Small intestine (tissue), 7 donors: ENCODE data around the gene PRKN. TPM values are rescaled to one million over a fixed set of nuclear protein-coding genes. Genes with fewer than 3 reads are reported as not detected.

Experiments used
- DNase-seq, 2 donors: peaks; one replicate each; pipeline versions ENCODE4 v3.0.0 to v3.0.0-alpha.2; 2013
- FAIRE-seq: peaks from 2 replicates; lab custom pipeline; 2012; peaks lifted over from hg19 to GRCh38; lab: Jason Lieb, UNC
- H3K27ac ChIP-seq, 3 donors: one replicate each; pipeline ENCODE4 v1.5.1; 2013; ENCODE audit warnings: low read length in 2 of 3, mild to moderate bottlenecking in 2 of 3, control low read depth in 1 of 3, inconsistent platforms in 1 of 3, low read depth in 1 of 3, moderate library complexity in 1 of 3
- H3K27me3 ChIP-seq, 3 donors: one replicate each; pipeline ENCODE4 v1.6.1; 2013; ENCODE audit warnings: low read length in 3 of 3, inconsistent platforms in 1 of 3; ENCODE audit not compliant: control insufficient read depth in 3 of 3, insufficient read depth in 3 of 3
- H3K36me3 ChIP-seq, 3 donors: one replicate each; pipeline ENCODE4 v1.6.1; 2013; ENCODE audit warnings: low read length in 3 of 3, inconsistent platforms in 1 of 3, low read depth in 1 of 3, mild to moderate bottlenecking in 1 of 3, moderate library complexity in 1 of 3; ENCODE audit not compliant: control insufficient read depth in 3 of 3, insufficient read depth in 2 of 3
- H3K4me1 ChIP-seq, 3 donors: one replicate each; pipeline ENCODE4 v1.6.1; 2013; ENCODE audit warnings: low read length in 2 of 3, inconsistent platforms in 1 of 3, low read depth in 1 of 3, mild to moderate bottlenecking in 1 of 3, moderate library complexity in 1 of 3; ENCODE audit not compliant: control insufficient read depth in 3 of 3, insufficient read depth in 2 of 3
- H3K4me3 ChIP-seq, 3 donors: one replicate each; pipeline ENCODE4 v1.5.1; 2013; ENCODE audit warnings: low read length in 3 of 3, control low read depth in 1 of 3, inconsistent platforms in 1 of 3, low read depth in 1 of 3, mild to moderate bottlenecking in 1 of 3, moderate library complexity in 1 of 3
- H3K9me3 ChIP-seq, 2 donors: one replicate each; pipeline ENCODE4 v1.6.1; 2013; ENCODE audit warnings: low read depth in 1 of 2, low read length in 1 of 2; ENCODE audit not compliant: control insufficient read depth in 2 of 2, insufficient read depth in 1 of 2
- WGBS, 3 donors: extraction: QIAGEN DNeasy Blood & Tissue Kit; methylation state at CpG; one replicate each; pipeline ENCODE4 v1.1.7; 2013; 5-methylcytosine and 5-hydroxymethylcytosine counted together
- polyA plus RNA-seq, 4 donors: library from polyadenylated mRNA; stranded (reverse) in 3 of 4; unstranded in 1 of 4; fragments of 200-250 nt in 3 of 4; fragments of 120-200 nt in 1 of 4; gene quantifications; one replicate each; pipeline versions ENCODE4 v1.2.1 to v1.2.3, GENCODE V29; 2013
- donor health status: healthy with polysubstance abuse.
- donor health status: control.
- donor health status: control.
- donor health status: Bipolar disorder and iron deficiency.
- donor health status: healthy.

Gene PRKN
- polyA plus RNA-seq, 4 donors, result 0.27 to 2.3 (median 1.0) TPM

- FAIRE-seq (no peak), DNase-seq (no peak)
- Histone ChIP-seq H3K27me3 (no peaks in the 10 kb centered on the region), H3K27ac (no peak overlapping the region), H3K36me3 (no peaks in the 10 kb centered on the region), H3K4me3 (no peak overlapping the region), H3K9me3 (no peaks in the 10 kb centered on the region), H3K4me1 (no peaks in the 10 kb centered on the region)
- 92 to 95% (median 94%) methylated on average over 5 of the region's 5 CpGs for WGBS, 3 donors
Observed at GRCh38 chr6:162222521-162222920, 505.0 kb downstream of the PRKN start.

GRCh38 chr6:162220876-162221275 lies 506.7 kb downstream of the PRKN start:
- DNase-seq, result no peak
- H3K4me1 ChIP-seq, result no peaks in the 10 kb centered on the region
- H3K27ac ChIP-seq, result no peak overlapping the region
- H3K27me3 ChIP-seq, result no peaks in the 10 kb centered on the region
- H3K36me3 ChIP-seq, result no peaks in the 10 kb centered on the region
- 93 to 95% (median 93%) methylated on average over 4 of the region's 4 CpGs for WGBS, 3 donors
- no peak for FAIRE-seq
- no peak overlapping the region for H3K4me3 ChIP-seq
- H3K9me3 ChIP-seq, result no peaks in the 10 kb centered on the region

- 90 to 93% (median 92%) methylated on average over 4 of the region's 4 CpGs for WGBS, 3 donors
- H3K4me1 ChIP-seq, result no peaks in the 10 kb centered on the region
- no peaks in the 10 kb centered on the region for H3K9me3 ChIP-seq
- no peak overlapping the region for H3K4me3 ChIP-seq
- FAIRE-seq, result no peak
- DNase-seq, result no peak
- no peak overlapping the region for H3K27ac ChIP-seq
- no peaks in the 10 kb centered on the region for H3K27me3 ChIP-seq
- no peaks in the 10 kb centered on the region for H3K36me3 ChIP-seq
Observed at GRCh38 chr6:162219266-162219665, 508.3 kb downstream of the PRKN start.

DNA sequence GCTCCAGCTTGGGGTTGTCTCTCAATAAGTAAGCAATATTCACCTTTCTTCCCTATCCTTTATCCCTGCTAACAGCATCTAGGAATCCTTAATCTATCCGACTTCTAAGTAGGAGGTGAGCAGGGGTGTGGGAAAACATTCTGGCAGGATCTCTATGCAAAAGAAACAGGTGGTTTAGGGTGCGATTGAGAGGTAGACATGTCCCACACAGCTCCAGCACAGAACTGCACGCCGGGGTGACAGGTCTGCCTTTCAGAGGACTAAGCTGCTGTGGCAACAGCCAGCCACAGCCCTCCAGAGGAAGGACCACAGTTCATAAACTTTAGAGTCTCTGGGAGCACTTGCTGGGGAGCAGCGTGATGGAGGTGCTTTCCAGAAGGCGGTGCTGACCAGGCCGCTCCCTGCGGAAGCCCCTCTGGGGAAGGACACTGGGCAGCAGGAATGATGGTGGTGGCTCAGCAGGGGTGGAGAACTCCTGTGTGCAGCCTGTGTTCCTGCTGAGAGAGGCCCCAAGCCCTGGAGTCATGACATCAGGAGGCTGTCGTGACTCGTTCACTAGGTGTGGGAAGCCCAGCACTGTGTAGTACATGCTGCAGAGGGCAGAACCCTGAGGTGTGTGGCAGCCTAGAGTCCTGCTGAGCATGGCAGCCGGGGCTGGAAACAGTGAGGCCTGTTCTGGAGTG lies 509.6 kb downstream of the PRKN start:
- FAIRE-seq, result no peak
- H3K4me3 ChIP-seq, result no peak overlapping the region
- no peaks in the 10 kb centered on the region for H3K27me3 ChIP-seq
- H3K27ac ChIP-seq, result no peak overlapping the region
- DNase-seq, result no peak
- 83 to 88% (median 87%) methylated on average over 11 of the region's 11 CpGs for WGBS, 3 donors
- H3K4me1 ChIP-seq, result no peaks in the 10 kb centered on the region
- no peaks in the 10 kb centered on the region for H3K36me3 ChIP-seq
- H3K9me3 ChIP-seq, result no peaks in the 10 kb centered on the region

GRCh38 chr6:162217058-162217457 lies 510.5 kb downstream of the PRKN start:
- Histone ChIP-seq H3K9me3 (no peaks in the 10 kb centered on the region), H3K27ac (no peak overlapping the region), H3K36me3 (no peaks in the 10 kb centered on the region), H3K4me1 (no peaks in the 10 kb centered on the region), H3K4me3 (no peak overlapping the region), H3K27me3 (no peaks in the 10 kb centered on the region)
- FAIRE-seq (no peak), DNase-seq (no peak)
- 83 to 88% (median 84%) methylated on average over 1 of the region's 1 CpG for WGBS, 3 donors

DNA sequence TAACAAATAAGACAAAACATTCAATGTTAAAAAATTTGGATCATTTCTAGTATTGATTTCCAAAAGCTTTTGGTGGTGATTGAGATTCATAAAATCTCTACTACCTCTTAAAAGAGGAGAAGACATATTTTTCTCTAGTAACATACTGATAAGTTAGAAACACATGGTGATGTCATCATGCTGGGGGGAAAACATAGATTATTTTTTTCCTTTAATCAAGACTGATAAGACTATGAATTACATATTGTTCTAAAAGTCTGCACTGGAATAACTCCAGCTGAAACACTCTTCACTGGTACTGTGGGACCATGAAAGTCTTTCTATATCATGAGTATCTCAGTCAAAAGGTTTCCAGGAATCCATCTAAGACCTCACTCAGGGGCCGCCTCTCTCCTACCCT lies 515.8 kb downstream of the PRKN start:
- H3K36me3 ChIP-seq, result no peaks in the 10 kb centered on the region
- WGBS, 3 donors, result 76 to 90% (median 84%) methylated on average over 1 of the region's 1 CpG

DNA sequence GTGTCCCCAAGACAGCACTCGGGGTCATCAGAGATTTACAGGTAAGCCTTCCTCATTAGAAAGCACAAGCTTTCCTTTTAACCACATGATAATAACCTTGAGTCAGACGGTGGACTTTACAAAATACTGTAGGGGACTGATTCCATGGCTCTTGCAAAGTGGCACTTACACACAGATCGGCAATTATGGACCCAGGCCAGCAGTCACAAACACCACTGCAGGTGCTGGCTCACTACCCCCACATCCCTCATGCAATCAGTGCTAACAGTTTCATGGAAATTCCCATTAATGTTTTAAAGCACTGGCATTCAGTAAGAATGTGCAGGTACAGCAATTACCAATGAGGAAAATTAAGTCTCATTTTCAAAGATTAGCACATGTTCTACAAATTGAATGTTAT lies 516.5 kb downstream of the PRKN start:
- 56 to 81% (median 72%) methylated on average over 3 of the region's 3 CpGs for WGBS, 3 donors

More for the DNA sequence above, 515.8 kb downstream of the PRKN start:
- no peak overlapping the region for H3K27ac ChIP-seq
- no peak for DNase-seq
- no peaks in the 10 kb centered on the region for H3K4me1 ChIP-seq
- H3K27me3 ChIP-seq, result no peaks in the 10 kb centered on the region
- no peak for FAIRE-seq
- H3K4me3 ChIP-seq, result no peak overlapping the region
- H3K9me3 ChIP-seq, result no peaks in the 10 kb centered on the region

GRCh38 chr6:162203287-162203686 lies 524.3 kb downstream of the PRKN start:
- no peaks in the 10 kb centered on the region for H3K36me3 ChIP-seq
- DNase-seq (no peak), FAIRE-seq (no peak)
- no peaks in the 10 kb centered on the region for H3K27me3 ChIP-seq
- H3K4me3 ChIP-seq, result no peak overlapping the region
- no peaks in the 10 kb centered on the region for H3K9me3 ChIP-seq
- 45 to 62% (median 47%) methylated on average over 5 of the region's 5 CpGs for WGBS, 3 donors
- H3K4me1 ChIP-seq, result no peaks in the 10 kb centered on the region
- no peak overlapping the region for H3K27ac ChIP-seq

More for the DNA sequence above, 516.5 kb downstream of the PRKN start:
- Histone ChIP-seq H3K9me3 (no peaks in the 10 kb centered on the region), H3K4me3 (no peak overlapping the region), H3K36me3 (no peaks in the 10 kb centered on the region), H3K27ac (no peak overlapping the region), H3K4me1 (no peaks in the 10 kb centered on the region), H3K27me3 (no peaks in the 10 kb centered on the region)
- DNase-seq, result no peak
- FAIRE-seq, result no peak
